ENCODE results near the gene ATXN1.
"Not testable (repeated sequence)": the region's sequence is repeated elsewhere in the genome, so short reads cannot be mapped to it uniquely, and the experiment has no call there.

DNA sequence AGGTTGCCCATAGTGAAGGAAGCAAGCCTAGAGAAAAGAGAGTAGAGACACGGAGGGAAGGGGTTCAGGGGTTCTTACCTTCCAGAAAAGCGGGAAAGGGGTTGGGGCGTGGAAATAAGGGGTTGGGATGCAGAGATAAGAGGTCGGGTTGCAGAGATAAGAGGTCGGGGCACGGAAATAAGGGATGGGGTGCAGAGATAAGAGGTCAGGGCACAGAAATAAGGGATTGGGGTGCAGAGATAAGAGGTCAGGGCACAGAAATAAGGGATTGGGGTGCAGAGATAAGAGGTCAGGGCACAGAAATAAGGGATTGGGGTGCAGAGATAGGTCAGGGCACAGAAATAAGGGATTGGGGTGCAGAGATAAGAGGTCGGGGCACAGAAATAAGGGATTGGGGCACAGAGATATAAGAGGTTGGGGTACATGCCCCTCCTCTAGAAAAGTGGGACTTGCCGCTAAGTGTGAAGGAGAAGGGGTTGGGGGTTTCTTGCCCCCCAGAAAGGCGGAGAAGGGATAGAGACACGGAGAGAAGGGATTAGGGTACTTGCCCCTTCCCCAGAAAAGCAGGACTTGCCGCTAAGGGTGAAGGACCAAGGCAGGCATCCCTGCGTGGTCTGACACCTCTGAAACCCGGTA is 497.7 kb downstream of the ATXN1 start:
- TF ChIP-seq, protein P1, sequence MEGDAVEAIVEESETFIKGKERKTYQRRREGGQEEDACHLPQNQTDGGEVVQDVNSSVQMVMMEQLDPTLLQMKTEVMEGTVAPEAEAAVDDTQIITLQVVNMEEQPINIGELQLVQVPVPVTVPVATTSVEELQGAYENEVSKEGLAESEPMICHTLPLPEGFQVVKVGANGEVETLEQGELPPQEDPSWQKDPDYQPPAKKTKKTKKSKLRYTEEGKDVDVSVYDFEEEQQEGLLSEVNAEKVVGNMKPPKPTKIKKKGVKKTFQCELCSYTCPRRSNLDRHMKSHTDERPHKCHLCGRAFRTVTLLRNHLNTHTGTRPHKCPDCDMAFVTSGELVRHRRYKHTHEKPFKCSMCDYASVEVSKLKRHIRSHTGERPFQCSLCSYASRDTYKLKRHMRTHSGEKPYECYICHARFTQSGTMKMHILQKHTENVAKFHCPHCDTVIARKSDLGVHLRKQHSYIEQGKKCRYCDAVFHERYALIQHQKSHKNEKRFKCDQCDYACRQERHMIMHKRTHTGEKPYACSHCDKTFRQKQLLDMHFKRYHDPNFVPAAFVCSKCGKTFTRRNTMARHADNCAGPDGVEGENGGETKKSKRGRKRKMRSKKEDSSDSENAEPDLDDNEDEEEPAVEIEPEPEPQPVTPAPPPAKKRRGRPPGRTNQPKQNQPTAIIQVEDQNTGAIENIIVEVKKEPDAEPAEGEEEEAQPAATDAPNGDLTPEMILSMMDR (IDR thresholded peaks at IDR 0.05; ENCODE audit: insufficient read depth, low read length, poor library complexity, severe bottlenecking): not testable (repeated sequence)
- TF ChIP-seq EZH2phosphoT487 (conservative IDR thresholded peaks at IDR 0.05; ENCODE audit: low read length): not testable (repeated sequence)
